Measurements from ENCODE around the gene KRT78.

GRCh38 chr12:52878507-52879393 is 30.0 kb upstream of the KRT78 start:
- TF ChIP-seq CTCF (conservative IDR thresholded peaks at IDR 0.05; ENCODE audit: low read length) (no peak), EZH2phosphoT487 (IDR thresholded peaks at IDR 0.05; ENCODE audit: borderline replicate concordance) (no peak)
